SK-N-MC (cell line): ENCODE results near the gene VPS11.
A peak's percentile ranks its signal among the peaks of the same experiment; 100 is the strongest.

Source experiments
- DNase-seq: peaks from one replicate; pipeline ENCODE4 v3.0.0-alpha.2; 2011; ENCODE audit warnings: low read depth, low spot score
- H3K27ac ChIP-seq: fragments of 200-600 bp; sonication (generic); 2 replicates; pipeline ENCODE4 v1.5.1; 2016; ENCODE audit warnings: mixed run types
- H3K36me3 ChIP-seq: fragments of 200-600 bp; sonication (generic); 2 replicates; pipeline ENCODE4 v1.6.1; 2017; ENCODE audit warnings: antibody characterized with exemption, low read length, mixed read lengths; ENCODE audit not compliant: insufficient read depth
- H3K4me3 ChIP-seq: fragments of 200-600 bp; sonication (generic); 2 replicates; pipeline ENCODE4 v1.5.1; 2016
- H3K9ac ChIP-seq: fragments of 200-600 bp; sonication (generic); 2 replicates; pipeline ENCODE4 v1.8.0; 2017; ENCODE audit warnings: mixed run types, mixed read lengths; ENCODE audit not compliant: insufficient read length
- H3K9me3 ChIP-seq: fragments of 200-600 bp; sonication (generic); 2 replicates; pipeline ENCODE4 v1.6.1; 2017; ENCODE audit warnings: low read depth, mild to moderate bottlenecking, antibody characterized with exemption, low read length, moderate library complexity, mixed read lengths
- EZH2 ChIP-seq: fragments of 200-600 bp; sonication (generic); IDR thresholded peaks from one replicate; pipeline ENCODE4 v1.6.1; 2017; ENCODE audit warnings: antibody characterized with exemption
- FOXP2 ChIP-seq: optimal IDR thresholded peaks from 2 replicates; pipeline ENCODE3; 2011; ENCODE audit warnings: mild to moderate bottlenecking, moderate library complexity; ENCODE audit not compliant: insufficient read depth; ENCODE audit errors: extremely low read length, control extremely low read depth
- POLR2AphosphoS5 ChIP-seq: IDR thresholded peaks from 2 replicates; pipeline ENCODE4 v1.6.1; 2012; ENCODE audit warnings: mild to moderate bottlenecking, low read depth, low read length, borderline replicate concordance

The VPS11 gene

DNA sequence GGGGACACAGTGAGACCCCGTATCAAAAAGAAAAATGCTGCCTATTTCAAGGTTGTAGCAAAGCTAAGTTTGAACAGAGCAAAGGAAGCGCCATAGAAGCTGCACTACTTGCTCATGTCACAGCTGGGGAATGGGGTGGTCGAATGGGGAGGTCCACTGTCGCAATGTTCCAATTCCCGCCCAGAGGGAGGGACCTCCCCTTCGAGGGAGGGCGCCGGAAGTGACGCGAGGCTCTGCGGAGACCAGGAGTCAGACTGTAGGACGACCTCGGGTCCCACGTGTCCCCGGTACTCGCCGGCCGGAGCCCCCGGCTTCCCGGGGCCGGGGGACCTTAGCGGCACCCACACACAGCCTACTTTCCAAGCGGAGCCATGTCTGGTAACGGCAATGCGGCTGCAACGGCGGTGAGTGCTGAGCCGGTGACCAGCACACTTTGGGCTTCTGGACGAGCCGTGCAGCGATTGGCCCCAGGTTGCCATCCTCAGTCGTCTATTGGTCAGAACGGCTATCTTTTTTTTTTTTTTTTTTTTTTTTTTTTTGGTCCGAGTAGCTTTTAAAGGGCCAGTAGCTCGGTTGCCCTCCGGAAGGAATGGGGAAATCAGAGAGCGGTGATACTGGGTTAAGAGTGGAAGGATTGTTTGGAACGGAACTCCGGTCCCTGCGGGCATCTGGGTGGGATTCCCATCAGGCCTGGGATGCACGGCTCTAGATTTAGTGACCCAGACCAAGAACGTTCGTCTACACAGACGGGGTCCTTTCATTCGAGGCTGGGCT lies 17.2 kb downstream of the VPS11 start, which contains the start of gene HMBS:
TSS of gene HMBS (plus strand) at position 219 of the 774 bp plus-strand sequence. CDS start at position 372, 153 bp downstream.
- peaks cover 12% of the 10 kb centered on the region; the same call in 1 of the 2 replicates for H3K36me3 ChIP-seq
- no peak for DNase-seq

DNA sequence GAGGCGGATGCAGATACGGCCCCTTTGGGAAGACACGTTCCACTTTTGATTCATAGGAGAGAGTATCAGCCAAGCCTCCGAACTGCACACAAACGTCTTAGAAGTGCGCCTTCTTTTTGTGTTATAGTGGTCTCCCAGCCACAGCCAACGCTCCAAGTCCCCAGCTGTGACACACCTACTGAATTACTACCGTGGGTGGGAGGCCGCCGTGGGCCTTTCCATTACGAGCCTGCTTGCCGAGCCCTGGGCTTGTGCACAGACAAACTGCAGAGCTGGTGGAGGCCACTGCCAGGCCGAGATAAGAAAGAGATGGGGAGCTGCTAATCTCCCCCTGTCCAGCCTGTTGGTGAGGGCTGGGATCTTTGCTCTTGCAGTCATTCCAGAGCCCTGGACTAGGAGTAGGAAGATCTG lies 17.8 kb downstream of the VPS11 start:
- peak overlapping the region; percentile 93 for H3K4me3 ChIP-seq
- H3K36me3 ChIP-seq, result peaks cover 12% of the 10 kb centered on the region; the same call in 1 of the 2 replicates
- H3K9me3 ChIP-seq, result no peaks in the 10 kb centered on the region
- H3K9ac ChIP-seq, result peak overlapping the region; percentile 88
- H3K27ac ChIP-seq, result no peak overlapping the region
- DNase-seq, result no peak
- no peak for TF ChIP-seq POLR2AphosphoS5
- TF ChIP-seq EZH2, result no peak
- no peak for TF ChIP-seq FOXP2

More for the DNA sequence above, 17.2 kb downstream of the VPS11 start, which contains the start of gene HMBS:
- peak within 1 kb of the TSS; percentile 88 for H3K9ac ChIP-seq
- peak within 1 kb of the TSS; percentile 87 for H3K27ac ChIP-seq
- H3K9me3 ChIP-seq, result no peaks in the 10 kb centered on the region
- peak; percentile 44 for TF ChIP-seq FOXP2
- TF ChIP-seq EZH2, result no peak
- peak; percentile 96 for TF ChIP-seq POLR2AphosphoS5
- H3K4me3 ChIP-seq, result peak within 1 kb of the TSS; percentile 93

DNA sequence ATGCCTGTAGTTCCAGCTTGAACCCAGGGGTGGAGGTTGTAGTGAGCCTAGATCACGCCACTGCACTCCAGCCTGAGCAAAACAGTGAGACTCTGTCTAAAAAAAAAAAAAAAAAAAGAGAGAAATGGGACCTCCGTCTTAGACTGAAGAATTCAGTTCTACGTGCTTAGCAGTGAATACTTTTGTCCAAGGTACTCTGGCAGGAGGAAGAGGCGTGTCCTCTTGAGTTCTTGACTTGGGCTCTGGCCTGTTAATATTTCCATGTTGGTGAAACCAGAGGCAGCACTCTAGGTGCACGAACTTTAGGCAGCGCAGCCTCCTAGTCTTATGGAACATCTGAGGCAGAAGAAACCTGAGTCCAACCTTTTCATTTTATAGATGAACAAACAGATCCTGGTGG lies 19.5 kb downstream of the VPS11 start:
- TF ChIP-seq POLR2AphosphoS5 (no peak), EZH2 (no peak), FOXP2 (no peak)
- Histone ChIP-seq H3K9me3 (no peaks in the 10 kb centered on the region), H3K9ac (no peak overlapping the region), H3K36me3 (peaks cover 6% of the 10 kb centered on the region), H3K27ac (no peak overlapping the region), H3K4me3 (no peak overlapping the region)
- no peak for DNase-seq

DNA sequence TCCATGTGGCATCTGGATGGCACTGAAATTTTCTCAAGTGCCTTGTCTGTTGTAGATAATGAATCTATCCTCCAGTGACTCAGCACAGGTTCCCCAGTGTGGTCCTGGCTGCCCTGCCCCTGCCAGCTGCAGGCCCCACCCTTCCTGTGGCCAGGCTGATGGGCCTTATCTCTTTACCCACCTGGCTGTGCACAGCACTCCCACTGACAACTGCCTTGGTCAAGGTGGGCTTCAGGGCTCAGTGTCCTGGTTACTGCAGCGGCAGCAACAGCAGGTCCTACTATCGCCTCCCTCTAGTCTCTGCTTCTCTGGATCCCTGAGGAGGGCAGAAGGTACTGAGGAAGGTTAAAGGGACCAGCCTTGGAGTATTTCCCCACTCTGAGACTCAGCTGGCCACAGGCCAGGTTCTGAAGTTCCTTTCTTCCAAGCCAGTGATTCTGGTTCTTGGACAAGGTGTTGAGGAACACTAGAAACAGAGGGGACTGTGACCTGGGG lies 20.2 kb downstream of the VPS11 start:
- no peak for DNase-seq
- peaks cover 13% of the 10 kb centered on the region for H3K36me3 ChIP-seq
- no peaks in the 10 kb centered on the region for H3K9me3 ChIP-seq
- no peak overlapping the region for H3K27ac ChIP-seq
- no peak overlapping the region for H3K9ac ChIP-seq
- TF ChIP-seq FOXP2 (no peak), POLR2AphosphoS5 (no peak), EZH2 (no peak)
- no peak overlapping the region for H3K4me3 ChIP-seq

DNA sequence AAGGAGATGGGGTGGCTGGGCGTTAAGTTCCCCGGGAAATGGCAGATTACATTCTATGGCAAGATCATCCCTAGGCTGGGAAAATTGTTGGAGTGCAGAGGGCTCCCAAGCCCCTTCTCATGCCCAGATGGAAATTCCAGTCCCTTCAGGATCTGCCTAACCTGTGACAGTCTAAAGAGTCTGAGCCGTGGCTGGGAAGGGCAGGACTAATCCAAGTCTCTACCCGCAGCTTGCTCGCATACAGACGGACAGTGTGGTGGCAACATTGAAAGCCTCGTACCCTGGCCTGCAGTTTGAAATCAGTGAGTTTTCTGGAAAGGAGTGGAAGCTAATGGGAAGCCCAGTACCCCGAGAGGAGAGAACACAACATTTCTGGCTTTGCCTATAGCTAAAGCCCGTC lies 20.8 kb downstream of the VPS11 start:
- DNase-seq, result no peak
- Histone ChIP-seq H3K4me3 (no peak overlapping the region), H3K36me3 (peaks cover 19% of the 10 kb centered on the region), H3K9me3 (no peaks in the 10 kb centered on the region), H3K9ac (no peak overlapping the region), H3K27ac (no peak overlapping the region)
- TF ChIP-seq FOXP2, result no peak
- TF ChIP-seq POLR2AphosphoS5, result no peak
- no peak for TF ChIP-seq EZH2

GRCh38 chr11:119089319-119089718 lies 21.7 kb downstream of the VPS11 start:
- Histone ChIP-seq H3K9ac (no peak overlapping the region), H3K27ac (no peak overlapping the region), H3K9me3 (no peaks in the 10 kb centered on the region), H3K36me3 (peaks cover 27% of the 10 kb centered on the region), H3K4me3 (no peak overlapping the region)
- no peak for DNase-seq
- TF ChIP-seq FOXP2 (no peak), POLR2AphosphoS5 (no peak), EZH2 (no peak)

DNA sequence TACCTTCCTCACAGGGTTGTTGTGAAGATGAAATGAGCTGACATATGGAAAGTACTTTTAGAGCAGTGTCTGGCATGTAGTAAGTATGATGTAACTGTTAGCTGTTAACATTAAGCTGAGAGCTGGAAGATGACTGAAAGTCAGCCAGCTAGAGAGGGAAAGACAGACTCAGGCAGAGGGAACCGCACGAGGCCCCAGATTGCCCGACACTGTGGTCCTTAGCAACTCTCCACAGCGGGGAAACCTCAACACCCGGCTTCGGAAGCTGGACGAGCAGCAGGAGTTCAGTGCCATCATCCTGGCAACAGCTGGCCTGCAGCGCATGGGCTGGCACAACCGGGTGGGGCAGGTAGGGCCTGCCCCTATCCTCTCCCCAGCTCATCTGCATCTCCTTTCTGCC lies 23.6 kb downstream of the VPS11 start:
- Histone ChIP-seq H3K9me3 (no peaks in the 10 kb centered on the region), H3K4me3 (no peak overlapping the region), H3K36me3 (peaks cover 30% of the 10 kb centered on the region), H3K9ac (no peak overlapping the region), H3K27ac (peak overlapping the region; percentile 83)
- DNase-seq, result no peak
- no peak for TF ChIP-seq POLR2AphosphoS5
- TF ChIP-seq FOXP2, result no peak
- no peak for TF ChIP-seq EZH2

DNA sequence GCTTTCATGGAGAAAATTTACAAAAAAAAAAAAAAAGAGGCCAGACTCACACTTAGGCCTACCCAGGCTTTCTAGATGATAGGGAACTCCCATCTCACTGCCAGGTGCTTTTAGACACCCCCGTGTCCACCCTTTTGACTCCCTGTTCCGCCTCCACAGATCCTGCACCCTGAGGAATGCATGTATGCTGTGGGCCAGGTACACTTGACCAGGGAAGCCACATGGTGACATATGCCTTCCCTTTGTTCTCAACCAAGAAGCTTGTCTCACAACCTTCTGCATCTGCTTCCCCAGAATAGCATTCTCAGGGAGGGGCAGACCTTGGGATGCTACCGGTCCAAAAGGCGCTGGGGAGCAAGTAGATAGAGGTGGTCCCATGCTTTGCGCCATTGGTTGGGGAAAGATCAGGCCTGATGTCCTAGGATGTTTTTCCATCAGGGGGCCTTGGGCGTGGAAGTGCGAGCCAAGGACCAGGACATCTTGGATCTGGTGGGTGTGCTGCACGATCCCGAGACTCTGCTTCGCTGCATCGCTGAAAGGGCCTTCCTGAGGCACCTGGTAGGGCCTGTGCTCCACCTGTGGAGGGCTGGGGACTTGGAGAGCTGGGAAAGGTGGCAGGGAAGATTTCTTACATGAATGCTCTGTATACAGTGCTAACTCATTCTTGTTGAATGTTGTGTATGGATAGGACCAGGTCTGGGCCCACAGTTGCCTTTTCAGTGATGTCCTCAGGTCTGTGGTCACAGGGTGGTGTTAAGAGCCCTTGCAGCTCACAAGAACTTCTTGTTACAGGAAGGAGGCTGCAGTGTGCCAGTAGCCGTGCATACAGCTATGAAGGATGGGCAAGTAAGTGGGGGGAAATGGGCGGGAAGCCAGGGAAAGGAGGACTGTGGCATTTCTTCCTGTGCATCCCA lies 24.6 kb downstream of the VPS11 start:
- H3K4me3 ChIP-seq, result peak overlapping the region; percentile 99
- TF ChIP-seq POLR2AphosphoS5, result no peak; the same call in 1 of the 2 replicates
- TF ChIP-seq FOXP2, result no peak
- no peak for TF ChIP-seq EZH2
- peaks cover 40% of the 10 kb centered on the region for H3K36me3 ChIP-seq
- peak overlapping the region; percentile 97 for H3K9ac ChIP-seq
- no peaks in the 10 kb centered on the region for H3K9me3 ChIP-seq
- DNase-seq, result no peak
- H3K27ac ChIP-seq, result peak overlapping the region; percentile 83
